ENCODE measurements around the gene CLEC4F. TPM values are rescaled to one million over a fixed set of nuclear protein-coding genes. Genes with fewer than 3 reads are reported as not detected.

CLEC4F gene
- total RNA-seq, 2 donors from 2014 or later: 0.16 TPM; not detected in 1

GRCh38 chr2:70830366-70830765 lies 10.0 kb upstream of the CLEC4F start:
- Histone ChIP-seq H3K4me3 (no peak overlapping the region), H3K4me1 (peaks cover 0 to 13% of the 10 kb centered on the region in 2 donors), H3K27me3 (no peaks in the 10 kb centered on the region), H3K27ac (no peak overlapping the region), H3K36me3 (no peaks in the 10 kb centered on the region), H3K9me3 (no peaks in the 10 kb centered on the region)
- TF ChIP-seq CTCF (IDR thresholded peaks at IDR 0.05): no peak
- peak; percentile 52 for DNase-seq (ENCODE audit: low spot score)

GRCh38 chr2:70829916-70830315 lies 9.5 kb upstream of the CLEC4F start:
- H3K36me3 ChIP-seq: no peaks in the 10 kb centered on the region
- no peaks in the 10 kb centered on the region for H3K27me3 ChIP-seq
- peaks cover 0 to 13% of the 10 kb centered on the region in 2 donors for H3K4me1 ChIP-seq
- TF ChIP-seq CTCF (IDR thresholded peaks at IDR 0.05): no peak
- no peak overlapping the region for H3K4me3 ChIP-seq
- no peak overlapping the region for H3K27ac ChIP-seq
- DNase-seq (ENCODE audit: low spot score): no peak
- no peaks in the 10 kb centered on the region for H3K9me3 ChIP-seq

- Histone ChIP-seq H3K4me1 (peaks cover 0 to 13% of the 10 kb centered on the region in 2 donors), H3K4me3 (no peak overlapping the region), H3K27me3 (no peaks in the 10 kb centered on the region), H3K36me3 (no peaks in the 10 kb centered on the region), H3K9me3 (no peaks in the 10 kb centered on the region), H3K27ac (no peak overlapping the region)
- DNase-seq (ENCODE audit: low spot score): peak; percentile 67
- no peak for TF ChIP-seq CTCF (IDR thresholded peaks at IDR 0.05)
Measured at GRCh38 chr2:70828914-70829824, 8.8 kb upstream of the CLEC4F start.

- no peaks in the 10 kb centered on the region for H3K36me3 ChIP-seq
- DNase-seq (ENCODE audit: low spot score): no peak
Measured at GRCh38 chr2:70828115-70828514, 7.7 kb upstream of the CLEC4F start.

GRCh38 chr2:70827388-70827787 lies 7.0 kb upstream of the CLEC4F start:
- Histone ChIP-seq H3K27me3 (no peaks in the 10 kb centered on the region), H3K9me3 (no peaks in the 10 kb centered on the region), H3K27ac (no peak overlapping the region), H3K4me3 (no peak overlapping the region), H3K36me3 (no peaks in the 10 kb centered on the region), H3K4me1 (peaks cover 0 to 13% of the 10 kb centered on the region in 2 donors)
- DNase-seq (ENCODE audit: low spot score): no peak
- TF ChIP-seq CTCF (IDR thresholded peaks at IDR 0.05): no peak

More at GRCh38 chr2:70828115-70828514, 7.7 kb upstream of the CLEC4F start:
- H3K27me3 ChIP-seq: no peaks in the 10 kb centered on the region
- no peaks in the 10 kb centered on the region for H3K9me3 ChIP-seq
- H3K4me3 ChIP-seq: no peak overlapping the region
- peaks cover 0 to 13% of the 10 kb centered on the region in 2 donors for H3K4me1 ChIP-seq
- no peak overlapping the region for H3K27ac ChIP-seq
- TF ChIP-seq CTCF (IDR thresholded peaks at IDR 0.05): no peak

Measured in right atrium auricular region (tissue), 2 donors.